Thoracic aorta (tissue), 2 donors: ENCODE measurements around the gene RPP14. TPM values are rescaled to one million over a fixed set of nuclear protein-coding genes. Genes with fewer than 3 reads are reported as not detected.
"Not testable (repeated sequence)": the region's sequence is repeated elsewhere in the genome, so short reads cannot be mapped to it uniquely, and the experiment has no call there.

Source experiments
- ATAC-seq: fragments of 150-250 bp; one replicate; pipeline ENCODE4 v1.8.0; 2017; ENCODE audit warnings: low read depth; ENCODE audit not compliant: insufficient number of reproducible peaks, low FRiP score
- DNase-seq: peaks from one replicate; pipeline ENCODE4 v3.0.0-alpha.2; 2020; ENCODE audit warnings: low spot score
- H3K27ac ChIP-seq, 2 donors: fragments of 200-600 bp; sonication (generic); 1 replicate in 1 of 2; 2 replicates in 1 of 2; pipeline ENCODE4 v1.5.1; 2016; ENCODE audit warnings: mild to moderate bottlenecking in 2 of 2, moderate library complexity in 2 of 2
- H3K27me3 ChIP-seq: fragments of 200-600 bp; sonication (generic); replicated peaks from 2 replicates; pipeline ENCODE4 v1.6.0; 2016; ENCODE audit warnings: mild to moderate bottlenecking; ENCODE audit not compliant: insufficient read depth
- H3K36me3 ChIP-seq: fragments of 200-600 bp; sonication (generic); one replicate; pipeline ENCODE4 v1.5.1; 2016
- H3K4me1 ChIP-seq, 2 donors: fragments of 200-600 bp; sonication (generic); 1 replicate in 1 of 2; 2 replicates in 1 of 2; pipeline versions ENCODE4 v1.5.1 to v1.6.0; 2016; ENCODE audit warnings: low read depth in 2 of 2, mild to moderate bottlenecking in 1 of 2; ENCODE audit not compliant: control insufficient read depth in 1 of 2
- H3K4me3 ChIP-seq: fragments of 200-600 bp; sonication (generic); 2 replicates; pipeline ENCODE4 v1.5.1; 2016; ENCODE audit warnings: mild to moderate bottlenecking
- H3K9me3 ChIP-seq: fragments of 200-600 bp; sonication (generic); 2 replicates; pipeline ENCODE4 v1.5.1; 2016
- CTCF ChIP-seq: fragments of 200-600 bp; sonication (generic); IDR thresholded peaks from one replicate; pipeline ENCODE4 v1.5.1; 2019; ENCODE audit warnings: antibody characterized with exemption
- total RNA-seq, 2 donors: library from RNA; depleted of rRNA; stranded (reverse); fragments of >200 nt; gene quantifications; one replicate each; pipeline versions ENCODE4 v1.1.0 to v1.2.3, GENCODE V29; 2016

RPP14 gene
- total RNA-seq, 2 donors from 2014 or later: 5.0 to 10.1 TPM

DNA sequence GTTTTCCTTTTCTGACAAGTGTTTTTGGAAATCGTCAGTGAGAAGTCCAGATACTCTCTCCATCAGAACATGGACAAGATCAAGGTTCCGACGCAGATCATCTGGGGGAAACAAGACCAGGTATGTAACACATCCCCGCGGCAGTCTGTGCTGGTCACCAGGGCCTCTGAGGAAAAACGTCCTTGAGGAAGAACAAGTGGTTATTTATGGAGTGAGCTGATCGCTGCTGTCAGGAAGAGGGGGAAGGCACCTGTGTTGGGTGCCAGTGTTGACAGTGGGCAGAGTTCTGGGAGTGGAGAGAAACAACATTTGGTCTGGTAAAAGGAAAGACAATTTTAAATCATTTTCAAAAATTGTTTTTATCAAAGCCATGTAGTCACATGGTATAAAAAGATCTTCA is 20.7 kb upstream of the RPP14 start:
- no peak for TF ChIP-seq CTCF
- DNase-seq: no peak
- H3K36me3 ChIP-seq: peaks cover 14% of the 10 kb centered on the region
- no peaks in the 10 kb centered on the region for H3K27me3 ChIP-seq
- H3K4me1 ChIP-seq: no peaks in the 10 kb centered on the region
- H3K9me3 ChIP-seq: no peaks in the 10 kb centered on the region
- no peak overlapping the region for H3K4me3 ChIP-seq
- no peak overlapping the region for H3K27ac ChIP-seq
- ATAC-seq: no peak

- ATAC-seq (no peak), DNase-seq (no peak)
- no peak overlapping the region for H3K4me3 ChIP-seq
- no peaks in the 10 kb centered on the region for H3K4me1 ChIP-seq
- H3K27ac ChIP-seq: no peak overlapping the region
- H3K9me3 ChIP-seq: no peaks in the 10 kb centered on the region
- peaks cover 3% of the 10 kb centered on the region for H3K36me3 ChIP-seq
- TF ChIP-seq CTCF: no peak
- no peaks in the 10 kb centered on the region for H3K27me3 ChIP-seq
Measured at GRCh38 chr3:58287354-58287753, 18.7 kb upstream of the RPP14 start.

- no peaks in the 10 kb centered on the region for H3K9me3 ChIP-seq
- TF ChIP-seq CTCF: no peak
- DNase-seq (no peak), ATAC-seq (no peak)
- H3K36me3 ChIP-seq: peaks cover 3% of the 10 kb centered on the region
- no peaks in the 10 kb centered on the region for H3K4me1 ChIP-seq
- no peak overlapping the region for H3K4me3 ChIP-seq
- no peak overlapping the region for H3K27ac ChIP-seq
- no peaks in the 10 kb centered on the region for H3K27me3 ChIP-seq
Measured at GRCh38 chr3:58288011-58288728, 17.9 kb upstream of the RPP14 start.

DNA sequence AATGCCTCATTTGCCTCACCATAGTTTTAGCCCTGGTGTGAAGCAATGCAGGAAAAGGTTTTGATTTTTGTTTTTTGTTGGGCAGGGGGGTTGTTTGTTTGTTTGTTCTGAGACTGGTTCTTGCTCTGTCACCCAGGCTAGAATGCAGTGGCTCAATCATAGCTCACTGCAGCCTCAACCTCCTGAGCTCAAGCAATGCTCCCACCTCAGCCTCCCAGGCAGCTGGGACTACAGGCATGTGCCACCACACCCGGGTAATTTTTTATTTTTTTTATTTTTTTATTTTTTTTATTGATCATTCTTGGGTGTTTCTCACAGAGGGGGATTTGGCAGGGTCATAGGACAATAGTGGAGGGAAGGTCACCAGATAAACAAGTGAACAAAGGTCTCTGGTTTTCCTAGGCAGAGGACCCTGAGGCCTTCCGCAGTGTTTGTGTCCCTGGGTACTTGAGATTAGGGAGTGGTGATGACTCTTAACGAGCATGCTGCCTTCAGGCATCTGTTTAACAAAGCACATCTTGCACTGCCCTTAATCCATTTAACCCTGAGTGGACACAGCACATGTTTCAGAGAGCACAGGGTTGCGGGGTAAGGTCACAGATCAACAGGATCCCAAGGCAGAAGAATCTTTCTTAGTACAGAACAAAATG is 17.0 kb upstream of the RPP14 start:
- ATAC-seq, H3K36me3 ChIP-seq: not testable (repeated sequence)

DNA sequence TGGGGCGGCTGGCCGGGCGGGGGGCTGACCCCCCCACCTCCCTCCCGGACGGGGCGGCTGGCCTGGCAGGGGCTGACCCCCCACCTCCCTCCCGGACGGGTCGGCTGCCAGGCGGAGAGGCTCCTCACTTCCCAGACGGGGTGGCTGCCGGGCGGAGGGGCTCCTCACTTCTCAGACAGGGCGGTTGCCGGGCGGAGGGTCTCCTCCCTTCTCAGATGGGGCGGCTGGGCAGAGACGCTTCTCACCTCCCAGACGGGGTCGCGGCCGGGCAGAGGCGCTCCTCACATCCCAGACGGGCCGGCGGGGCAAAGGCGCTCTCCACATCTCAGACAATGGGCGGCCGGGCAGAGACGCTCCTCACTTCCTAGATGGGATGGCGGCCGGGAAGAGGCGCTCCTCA is 15.6 kb upstream of the RPP14 start:
- not testable (repeated sequence) for ATAC-seq, H3K4me1 ChIP-seq, H3K36me3 ChIP-seq, H3K27me3 ChIP-seq, H3K9me3 ChIP-seq, DNase-seq, H3K27ac ChIP-seq, H3K4me3 ChIP-seq

More for the DNA sequence above, 17.0 kb upstream of the RPP14 start:
- H3K27me3 ChIP-seq, H3K9me3 ChIP-seq, DNase-seq, H3K4me3 ChIP-seq, H3K4me1 ChIP-seq, H3K27ac ChIP-seq: not testable (repeated sequence)

GRCh38 chr3:58291671-58292338 is 14.2 kb upstream of the RPP14 start:
- H3K27ac ChIP-seq: no peak overlapping the region
- H3K4me3 ChIP-seq: no peak overlapping the region
- H3K36me3 ChIP-seq: no peaks in the 10 kb centered on the region
- no peaks in the 10 kb centered on the region for H3K9me3 ChIP-seq
- DNase-seq (no peak), ATAC-seq (no peak)
- TF ChIP-seq CTCF: no peak
- no peaks in the 10 kb centered on the region for H3K4me1 ChIP-seq
- H3K27me3 ChIP-seq: no peaks in the 10 kb centered on the region
